Heart left ventricle (tissue), 16 donors: ENCODE measurements around the gene ANGPTL7. TPM values are rescaled to one million over a fixed set of nuclear protein-coding genes. Genes with fewer than 3 reads are reported as not detected.

ENCODE experiments used
- ATAC-seq, 4 donors: fragments of 200-7000 bp; cut with Tn5 transposase; one replicate each; pipeline ENCODE4 v1.9.1; 2020 to 2022; ENCODE audit warnings: moderate library complexity in 4 of 4, mild to moderate bottlenecking in 3 of 4, moderate number of reproducible peaks in 1 of 4
- DNase-seq, 5 donors: peaks; one replicate each; pipeline ENCODE4 v3.0.0-alpha.2; 2020
- H3K27ac ChIP-seq, 12 donors: fragments of 200-600 bp; sonication (generic) in 4 of 12; one replicate each; pipeline versions ENCODE4 v1.5.0 to v1.8.0; 2016 to 2022; ENCODE audit warnings: mild to moderate bottlenecking in 2 of 12
- H3K27me3 ChIP-seq, 9 donors: fragments of 200-600 bp; sonication (generic) in 2 of 9; one replicate each; pipeline versions ENCODE4 v1.5.1 to v1.8.0; 2016 to 2022; ENCODE audit warnings: mild to moderate bottlenecking in 3 of 9
- H3K36me3 ChIP-seq, 9 donors: fragments of 200-600 bp; sonication (generic) in 2 of 9; one replicate each; pipeline versions ENCODE4 v1.5.0 to v1.8.0; 2018 to 2022; ENCODE audit warnings: mild to moderate bottlenecking in 2 of 9
- H3K4me1 ChIP-seq, 12 donors: fragments of 200-600 bp; sonication (generic) in 4 of 12; one replicate each; pipeline versions ENCODE4 v1.5.0 to v1.8.0; 2016 to 2022; ENCODE audit warnings: mild to moderate bottlenecking in 3 of 12
- H3K4me3 ChIP-seq, 12 donors: fragments of 200-600 bp; sonication (generic) in 4 of 12; one replicate each; pipeline versions ENCODE4 v1.5.0 to v1.8.0; 2017 to 2022; ENCODE audit warnings: mild to moderate bottlenecking in 9 of 12, moderate library complexity in 4 of 12
- H3K9me3 ChIP-seq, 12 donors: fragments of 200-600 bp; sonication (generic) in 4 of 12; one replicate each; pipeline versions ENCODE4 v1.5.0 to v1.8.0; 2016 to 2022; ENCODE audit warnings: mild to moderate bottlenecking in 1 of 12
- POLR2A ChIP-seq, 2 donors: fragments of 450-650 bp; IDR thresholded peaks; one replicate each; pipeline ENCODE4 v1.6.1; 2017; ENCODE audit warnings: antibody characterized with exemption in 2 of 2, mild to moderate bottlenecking in 2 of 2, moderate library complexity in 2 of 2
- WGBS, 4 donors: extraction: QIAGEN DNeasy Blood & Tissue Kit in 2 of 4; methylation state at CpG; one replicate each; pipeline versions ENCODE4 v1.1.5 to v1.1.7; 2013 to 2018; 5-methylcytosine and 5-hydroxymethylcytosine counted together
- intact Hi-C, 10 donors: fragments of 100-400 bp; cut with DNase I; formaldehyde crosslinking; loops; one replicate each; pipeline versions ENCODE4 v1.11.1 to v1.14.2; 2022
- polyA plus RNA-seq, 2 donors: library from polyadenylated mRNA; stranded (reverse); fragments of 200-250 nt; gene quantifications; one replicate each; pipeline ENCODE4 v1.2.3, GENCODE V29; 2013
- total RNA-seq, 9 donors: library from RNA; depleted of rRNA in 2 of 9; stranded (reverse); fragments of >200 nt in 2 of 9; fragmentation: NEBNext Ultra II Directional in 3 of 9; extraction: Animal tissue kit (Norgen Biotek cat#: 25700) in 3 of 9; gene quantifications; one replicate each; pipeline versions ENCODE4 v1.1.0 to v1.2.4, GENCODE V29; 2016 to 2023
- TF ChIP-seq, protein P1 (sequence below), 12 donors: fragments of 200-600 bp; sonication (generic) in 4 of 12; IDR thresholded peaks; one replicate each; pipeline versions ENCODE4 v1.5.0 to v1.8.0; 2018 to 2022; ENCODE audit warnings: antibody characterized with exemption in 12 of 12, mild to moderate bottlenecking in 5 of 12
- donor health status: ischemic (EF 13 %, LVEDD 7.1; RV severe dilation, severe dysfunction).
- donor health status: healthy with polysubstance abuse.
- donor health status: DM: no; HTN: yes; CAD: no.
- donor health status: DM: no; HTN: no; CAD: no.
- donor health status: ischemic (EF 25% LVEDD 6.9; RV normal size, moderate dysfunction).
- donor health status: ischemic (EF 25% LVEDD 5.7; RV mildly dilated, moderate dysfunction).
- donor health status: healthy.
- donor health status: DM: yes; HTN: yes; CAD: no.
- donor health status: ischemic (EF 35%, LVEDD 5.7; RV mildly dilated, moderate dysfunction).
- donor health status: nonischemic (EF 11% LVEDD 7.7; RV severe dilation, severe dysfunction).
- donor health status: DM: yes; HTN: yes; CAD: no.
- donor health status: PGD.
- donor health status: ischemic (EF 29% LVEDD 5.4; RV normal size, mild dysfunction).
- donor health status: nonischemic (EF 23%, LVEDD 6.1; RV moderate dilation, normal function).

Gene ANGPTL7
- total and polyA plus RNA-seq, 11 donors: 0.15 to 2.6 (median 0.43) TPM; not detected in 1

DNA sequence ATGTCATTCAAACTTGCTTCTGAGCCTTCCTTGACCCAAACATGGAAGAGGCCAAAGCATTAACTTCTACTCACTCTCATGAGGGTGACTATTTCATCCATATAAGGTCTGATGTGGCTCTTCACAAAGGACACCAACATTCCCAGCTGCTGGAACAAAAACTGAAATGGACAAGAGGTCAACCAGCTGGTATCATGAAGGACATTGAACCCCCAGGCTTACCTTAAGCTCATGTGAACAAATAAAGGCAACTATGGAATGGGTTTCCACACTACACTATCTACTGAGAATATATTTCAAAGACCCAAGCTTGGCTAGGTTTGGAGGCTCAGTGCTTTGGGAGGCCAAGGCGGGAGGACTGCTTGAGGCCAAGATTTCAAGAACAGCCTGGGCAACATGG is 26.9 kb downstream of the ANGPTL7 start:
- Histone ChIP-seq H3K36me3 (peaks cover 3 to 100% (median 98%) of the 10 kb centered on the region in 9 donors), H3K4me1 (peaks cover 0 to 5% (median 0%) of the 10 kb centered on the region in 12 donors), H3K27me3 (no peaks in the 10 kb centered on the region), H3K4me3 (no peak overlapping the region), H3K27ac (no peak overlapping the region), H3K9me3 (no peaks in the 10 kb centered on the region)
- TF ChIP-seq, protein P1, sequence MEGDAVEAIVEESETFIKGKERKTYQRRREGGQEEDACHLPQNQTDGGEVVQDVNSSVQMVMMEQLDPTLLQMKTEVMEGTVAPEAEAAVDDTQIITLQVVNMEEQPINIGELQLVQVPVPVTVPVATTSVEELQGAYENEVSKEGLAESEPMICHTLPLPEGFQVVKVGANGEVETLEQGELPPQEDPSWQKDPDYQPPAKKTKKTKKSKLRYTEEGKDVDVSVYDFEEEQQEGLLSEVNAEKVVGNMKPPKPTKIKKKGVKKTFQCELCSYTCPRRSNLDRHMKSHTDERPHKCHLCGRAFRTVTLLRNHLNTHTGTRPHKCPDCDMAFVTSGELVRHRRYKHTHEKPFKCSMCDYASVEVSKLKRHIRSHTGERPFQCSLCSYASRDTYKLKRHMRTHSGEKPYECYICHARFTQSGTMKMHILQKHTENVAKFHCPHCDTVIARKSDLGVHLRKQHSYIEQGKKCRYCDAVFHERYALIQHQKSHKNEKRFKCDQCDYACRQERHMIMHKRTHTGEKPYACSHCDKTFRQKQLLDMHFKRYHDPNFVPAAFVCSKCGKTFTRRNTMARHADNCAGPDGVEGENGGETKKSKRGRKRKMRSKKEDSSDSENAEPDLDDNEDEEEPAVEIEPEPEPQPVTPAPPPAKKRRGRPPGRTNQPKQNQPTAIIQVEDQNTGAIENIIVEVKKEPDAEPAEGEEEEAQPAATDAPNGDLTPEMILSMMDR (IDR thresholded peaks at IDR 0.05): no peak
- ATAC-seq (no peak), DNase-seq (no peak)
- intact Hi-C loops: no loop called here
- 89 to 99% (median 97%) methylated on average over 1 of the region's 1 CpG for WGBS, 4 donors

DNA sequence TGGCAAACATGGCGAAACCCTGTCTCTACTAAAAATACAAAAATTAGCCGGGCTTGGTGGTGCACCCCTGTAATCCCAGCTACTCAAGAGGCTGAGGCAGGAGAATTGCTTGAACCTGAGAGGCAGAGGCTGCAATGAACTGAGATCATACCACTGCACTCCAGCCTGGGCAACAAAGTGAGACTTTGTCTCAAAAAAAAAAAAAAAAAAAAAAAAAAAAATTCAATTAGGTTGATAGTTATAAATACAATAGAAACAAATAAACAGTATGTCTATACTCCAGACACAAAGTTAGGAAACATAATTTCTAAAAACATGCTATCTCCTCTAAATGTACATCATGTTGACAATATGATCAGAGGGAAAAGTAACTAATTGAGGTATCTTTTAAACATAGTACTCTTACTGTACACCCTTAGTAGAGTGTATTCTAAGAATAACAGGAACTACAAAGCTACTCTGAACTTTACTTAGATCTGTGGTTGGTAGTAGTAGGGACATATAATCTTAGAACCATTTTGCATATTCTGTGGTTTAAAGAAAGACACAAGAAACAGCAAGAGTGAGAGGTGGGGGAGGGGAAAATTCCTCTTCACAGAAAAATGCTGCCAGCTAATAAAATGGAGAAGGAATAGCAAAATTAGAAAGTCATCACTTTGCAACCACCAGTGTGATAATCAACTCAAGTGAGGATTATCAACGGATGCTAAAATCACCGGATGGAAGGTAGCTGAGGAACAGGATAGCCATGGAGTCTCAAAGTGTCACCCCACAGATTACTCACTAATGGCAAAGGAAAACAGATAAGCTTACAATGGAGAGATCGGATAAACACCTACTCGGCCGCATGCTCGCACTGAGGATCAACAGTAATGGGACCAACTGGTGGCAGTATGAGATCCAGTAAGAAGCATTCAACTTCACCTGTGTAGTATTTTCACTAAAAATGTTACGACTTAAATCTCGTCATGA is 38.2 kb downstream of the ANGPTL7 start:
- no peak overlapping the region for H3K4me3 ChIP-seq
- peaks cover 3 to 99% (median 95%) of the 10 kb centered on the region in 9 donors for H3K36me3 ChIP-seq
- no peak overlapping the region for H3K27ac ChIP-seq
- no peak for DNase-seq
- H3K9me3 ChIP-seq: no peaks in the 10 kb centered on the region
- intact Hi-C loops: no loop called here
- no peaks in the 10 kb centered on the region for H3K4me1 ChIP-seq
- H3K27me3 ChIP-seq: no peaks in the 10 kb centered on the region
- 87 to 90% (median 89%) methylated on average over 10 of the region's 10 CpGs for WGBS, 4 donors
- no peak for TF ChIP-seq POLR2A (IDR thresholded peaks at IDR 0.05)
- TF ChIP-seq, protein P1 (IDR thresholded peaks at IDR 0.05): no peak
- ATAC-seq: no peak

DNA sequence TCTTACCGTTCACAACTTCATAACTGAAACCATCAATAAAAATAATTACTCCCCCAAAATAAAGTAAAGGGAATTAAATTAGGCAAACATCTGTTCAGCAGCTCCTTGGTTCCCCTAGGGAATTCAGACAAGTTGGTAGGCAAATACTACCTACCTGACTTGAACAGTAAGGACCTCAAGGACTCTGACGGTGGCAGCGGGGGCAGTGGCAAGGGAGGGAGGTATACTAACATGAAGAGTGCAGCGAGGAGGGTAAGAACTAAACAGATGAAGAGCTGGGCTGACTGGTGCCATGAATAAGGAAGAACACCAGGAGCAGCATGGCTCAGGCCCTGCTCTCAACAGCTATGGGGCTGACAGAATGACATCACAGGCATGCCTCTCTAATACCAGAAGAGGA is 40.0 kb downstream of the ANGPTL7 start:
- TF ChIP-seq, protein P1 (IDR thresholded peaks at IDR 0.05): no peak
- TF ChIP-seq POLR2A (IDR thresholded peaks at IDR 0.05): no peak
- intact Hi-C loops: no loop called here
- no peaks in the 10 kb centered on the region for H3K27me3 ChIP-seq
- no peak overlapping the region for H3K27ac ChIP-seq
- DNase-seq: no peak
- no peak for ATAC-seq
- no peak overlapping the region for H3K4me3 ChIP-seq
- H3K9me3 ChIP-seq: no peaks in the 10 kb centered on the region
- 86 to 93% (median 91%) methylated on average over 4 of the region's 4 CpGs for WGBS, 4 donors
- H3K36me3 ChIP-seq: peaks cover 3 to 99% (median 95%) of the 10 kb centered on the region in 9 donors
- H3K4me1 ChIP-seq: no peaks in the 10 kb centered on the region

DNA sequence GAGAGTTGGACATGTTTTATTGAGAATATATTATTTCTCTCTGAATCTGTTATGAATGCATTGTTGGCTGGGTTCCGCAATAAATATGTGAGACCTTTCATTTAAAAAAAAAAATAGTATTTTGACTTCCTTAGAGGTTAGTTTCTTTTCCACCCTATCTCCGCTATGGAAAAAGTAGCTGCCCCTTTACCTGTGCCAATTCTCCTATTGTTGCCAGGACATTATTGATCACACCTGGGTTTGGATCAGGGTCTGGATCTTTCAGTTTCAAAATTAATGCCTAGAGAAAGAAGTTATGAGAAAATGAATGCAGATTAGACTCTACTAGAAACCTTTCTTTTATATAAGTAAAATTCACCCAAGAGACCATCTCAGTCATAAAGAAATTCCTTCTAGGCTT is 44.1 kb downstream of the ANGPTL7 start:
- intact Hi-C loops: loop anchor here in 1 of 10 donors (10.0 kb wide), 1 partner anchor 198 kb away; no protein-coding TSS in a partner anchor
- 95 to 98% (median 97%) methylated on average over 2 of the region's 2 CpGs for WGBS, 4 donors
- ATAC-seq: no peak
- Histone ChIP-seq H3K27ac (no peak overlapping the region), H3K27me3 (no peaks in the 10 kb centered on the region), H3K4me3 (no peak overlapping the region), H3K4me1 (peaks cover 0 to 13% (median 3%) of the 10 kb centered on the region in 12 donors), H3K9me3 (no peaks in the 10 kb centered on the region), H3K36me3 (peaks cover 3 to 100% (median 97%) of the 10 kb centered on the region in 9 donors)
- TF ChIP-seq, protein P1 (IDR thresholded peaks at IDR 0.05): no peak
- no peak for TF ChIP-seq POLR2A (IDR thresholded peaks at IDR 0.05)
- no peak for DNase-seq
